Colon (tissue), 2 donors: Measurements from ENCODE around the gene NLRP6.
"Not testable (repeated sequence)": the region's sequence is repeated elsewhere in the genome, so short reads cannot be mapped to it uniquely, and the experiment has no call there.

Experiments used
- FAIRE-seq: peaks from 2 replicates; lab custom pipeline; 2012; peaks lifted over from hg19 to GRCh38; lab: Jason Lieb, UNC
- donor health status: control.
- donor health status: control.

The NLRP6 gene

GRCh38 chr11:282171-282570, 4.0 kb downstream of the NLRP6 start:
- FAIRE-seq: no peak

GRCh38 chr11:282630-283360, 4.6 kb downstream of the NLRP6 start:
- no peak for FAIRE-seq

- no peak for FAIRE-seq
Observed at GRCh38 chr11:283405-284104, 5.3 kb downstream of the NLRP6 start.

- FAIRE-seq: no peak
Observed at GRCh38 chr11:284105-285020, 6.2 kb downstream of the NLRP6 start.

GRCh38 chr11:285021-285893, 7.0 kb downstream of the NLRP6 start:
- FAIRE-seq: no peak

GRCh38 chr11:285894-286220, 7.7 kb downstream of the NLRP6 start:
- no peak for FAIRE-seq

- not testable (repeated sequence) for FAIRE-seq
Observed at GRCh38 chr11:286977-287820, 9.0 kb downstream of the NLRP6 start.

GRCh38 chr11:287821-288477, 9.7 kb downstream of the NLRP6 start:
- FAIRE-seq: no peak

GRCh38 chr11:288478-289397, 10.5 kb downstream of the NLRP6 start, which contains the start of gene PGGHG:
TSS of gene PGGHG (plus strand) at chr11:289126. CDS start at chr11:289817, 691 bp downstream.
- FAIRE-seq: no peak

GRCh38 chr11:289398-289711, 11.1 kb downstream of the NLRP6 start:
- no peak for FAIRE-seq

- no peak for FAIRE-seq
Observed at GRCh38 chr11:289712-290620, 11.8 kb downstream of the NLRP6 start.

- no peak for FAIRE-seq
Observed at GRCh38 chr11:290621-291231, 12.5 kb downstream of the NLRP6 start.

- FAIRE-seq: no peak
Observed at GRCh38 chr11:291281-292210, 13.3 kb downstream of the NLRP6 start.

- no peak for FAIRE-seq
Observed at GRCh38 chr11:292211-293121, 14.3 kb downstream of the NLRP6 start.

- FAIRE-seq: no peak
Observed at GRCh38 chr11:293271-293851, 15.2 kb downstream of the NLRP6 start.
